ENCODE measurements around the gene TSSK2.

TSSK2 gene

GRCh38 chr22:19127329-19128008 lies 3.6 kb upstream of the TSSK2 start:
- Histone ChIP-seq H3K9me3 (ENCODE audit: control insufficient read depth, insufficient read depth, low read depth, low read length) (no peaks in the 10 kb centered on the region), H3K27ac (ENCODE audit: extremely low read depth, low read depth, low read length) (no peak overlapping the region), H3K4me1 (ENCODE audit: control insufficient read depth, insufficient read depth, low read length) (no peaks in the 10 kb centered on the region), H3K36me3 (ENCODE audit: control insufficient read depth in 2 of 2, insufficient read depth in 1 of 2, low read length in 2 of 2) (peaks cover 0 to 18% of the 10 kb centered on the region in 2 experiments; a peak in 1 of 3 replicates), H3K4me3 (ENCODE audit: low read depth, low read length) (no peak overlapping the region)
- TF ChIP-seq SCRT2 (tag by site-specific recombination; IDR thresholded peaks at IDR 0.05) (peak; percentile 75), ZNF670 (tag by site-specific recombination; IDR thresholded peaks at IDR 0.05; ENCODE audit: low read depth) (no peak), SCRT1 (tag by site-specific recombination; IDR thresholded peaks at IDR 0.05; ENCODE audit: borderline replicate concordance) (0 out of 2 replicates have a peak, but pooled peaks have one; percentile 29)
- POLR2A ChIA-PET = no interaction called here
- CTCF ChIA-PET = interaction anchor here (0.8 kb wide), 1 partner anchor 8 kb away, joined by 3 read pairs; no protein-coding TSS in a partner anchor

GRCh38 chr22:19128009-19128401 lies 3.1 kb upstream of the TSSK2 start:
- Histone ChIP-seq H3K4me1 (ENCODE audit: control insufficient read depth, insufficient read depth, low read length) (no peaks in the 10 kb centered on the region), H3K9me3 (ENCODE audit: control insufficient read depth, insufficient read depth, low read depth, low read length) (no peaks in the 10 kb centered on the region), H3K27ac (ENCODE audit: extremely low read depth, low read depth, low read length) (no peak overlapping the region), H3K4me3 (ENCODE audit: low read depth, low read length) (no peak overlapping the region), H3K36me3 (ENCODE audit: control insufficient read depth in 2 of 2, insufficient read depth in 1 of 2, low read length in 2 of 2) (peaks cover 0 to 23% of the 10 kb centered on the region in 2 experiments; a peak in 1 of 3 replicates)
- ChIA-PET POLR2A (interaction anchor here (0.5 kb wide), 1 partner anchor 583 kb away, joined by 3 read pairs; no protein-coding TSS in a partner anchor), CTCF (interaction anchor here (0.6 to 2.8 kb wide), 3 partner anchors 9 to 38 kb away, joined by 3 to 12 read pairs (median 3); partner anchors contain the start of gene ESS2)
- TF ChIP-seq MYNN (tag by site-specific recombination; IDR thresholded peaks at IDR 0.05; ENCODE audit: borderline replicate concordance) = no peak

GRCh38 chr22:19128946-19129727 lies 2.0 kb upstream of the TSSK2 start:
- H3K4me3 ChIP-seq (ENCODE audit: low read depth, low read length) = no peak overlapping the region
- TF ChIP-seq RBAK (tag by site-specific recombination; IDR thresholded peaks at IDR 0.05) (no peak), ZNF23 (tag by site-specific recombination; IDR thresholded peaks at IDR 0.05; ENCODE audit: borderline replicate concordance) (no peak), ZNF501 (tag by site-specific recombination; IDR thresholded peaks at IDR 0.05) (no peak), IKZF3 (tag by site-specific recombination; IDR thresholded peaks at IDR 0.05) (no peak), ZNF791 (tag by site-specific recombination; IDR thresholded peaks at IDR 0.05) (no peak)
- no peaks in the 10 kb centered on the region for H3K4me1 ChIP-seq (ENCODE audit: control insufficient read depth, insufficient read depth, low read length)
- no peak overlapping the region for H3K27ac ChIP-seq (ENCODE audit: extremely low read depth, low read depth, low read length)
- peaks cover 0 to 35% of the 10 kb centered on the region in 2 experiments; a peak in 1 of 3 replicates for H3K36me3 ChIP-seq (ENCODE audit: control insufficient read depth in 2 of 2, insufficient read depth in 1 of 2, low read length in 2 of 2)
- H3K9me3 ChIP-seq (ENCODE audit: control insufficient read depth, insufficient read depth, low read depth, low read length) = no peaks in the 10 kb centered on the region
- ChIA-PET CTCF (interaction anchor here (0.6 to 2.8 kb wide), 2 partner anchors 15 to 37 kb away, joined by 3 to 12 read pairs; partner anchors contain the start of gene ESS2), POLR2A (interaction anchor here (1.0 kb wide), 1 partner anchor 12 kb away, joined by 3 read pairs; no protein-coding TSS in a partner anchor)

GRCh38 chr22:19129871-19130270 lies 1.2 kb upstream of the TSSK2 start:
- Histone ChIP-seq H3K36me3 (ENCODE audit: control insufficient read depth in 2 of 2, insufficient read depth in 1 of 2, low read length in 2 of 2) (peaks cover 0 to 42% of the 10 kb centered on the region in 2 experiments; a peak in 1 of 3 replicates), H3K4me3 (ENCODE audit: low read depth, low read length) (no peak overlapping the region), H3K4me1 (ENCODE audit: control insufficient read depth, insufficient read depth, low read length) (no peaks in the 10 kb centered on the region), H3K27ac (ENCODE audit: extremely low read depth, low read depth, low read length) (no peak overlapping the region), H3K9me3 (ENCODE audit: control insufficient read depth, insufficient read depth, low read depth, low read length) (no peaks in the 10 kb centered on the region)
- CTCF ChIA-PET = interaction anchor here (2.8 kb wide), 1 partner anchor 15 kb away, joined by 12 read pairs; the partner anchor contains the start of gene ESS2
- POLR2A ChIA-PET = interaction anchor here (0.8 kb wide), 1 partner anchor 22 kb away, joined by 4 read pairs; no protein-coding TSS in a partner anchor
- TF ChIP-seq ZNF571 (tag by site-specific recombination; IDR thresholded peaks at IDR 0.05) = no peak
- TF ChIP-seq ZNF791 (tag by site-specific recombination; IDR thresholded peaks at IDR 0.05) = no peak
- no peak for TF ChIP-seq ZNF280C (tag by site-specific recombination; IDR thresholded peaks at IDR 0.05)
- TF ChIP-seq REPIN1 (tag by site-specific recombination; IDR thresholded peaks at IDR 0.05; ENCODE audit: low read depth) = no peak
- no peak for TF ChIP-seq KLF7 (tag by site-specific recombination; IDR thresholded peaks at IDR 0.05; ENCODE audit: borderline replicate concordance)
- no peak for TF ChIP-seq HIC1 (tag by site-specific recombination; IDR thresholded peaks at IDR 0.05)
- TF ChIP-seq ZBTB26 (tag by site-specific recombination; optimal IDR thresholded peaks at IDR 0.05) = no peak
- TF ChIP-seq GLI4 (tag by site-specific recombination; IDR thresholded peaks at IDR 0.05) = no peak
